HG03280 (cell line): Measurements from ENCODE around the gene GRIPAP1.

ENCODE experiments used
- ATAC-seq: cut with Tn5 transposase; IDR thresholded peaks from one replicate; pipeline ENCODE4 v1.9.1; 2021; ENCODE audit warnings: mild to moderate bottlenecking, moderate library complexity; ENCODE audit not compliant: unreplicated experiment

GRIPAP1 gene

GRCh38 chrX:48961585-48962091 lies 40.4 kb downstream of the GRIPAP1 start:
- ATAC-seq, result no peak

- no peak for ATAC-seq
Measured at GRCh38 chrX:48960291-48960690, 41.8 kb downstream of the GRIPAP1 start.

DNA sequence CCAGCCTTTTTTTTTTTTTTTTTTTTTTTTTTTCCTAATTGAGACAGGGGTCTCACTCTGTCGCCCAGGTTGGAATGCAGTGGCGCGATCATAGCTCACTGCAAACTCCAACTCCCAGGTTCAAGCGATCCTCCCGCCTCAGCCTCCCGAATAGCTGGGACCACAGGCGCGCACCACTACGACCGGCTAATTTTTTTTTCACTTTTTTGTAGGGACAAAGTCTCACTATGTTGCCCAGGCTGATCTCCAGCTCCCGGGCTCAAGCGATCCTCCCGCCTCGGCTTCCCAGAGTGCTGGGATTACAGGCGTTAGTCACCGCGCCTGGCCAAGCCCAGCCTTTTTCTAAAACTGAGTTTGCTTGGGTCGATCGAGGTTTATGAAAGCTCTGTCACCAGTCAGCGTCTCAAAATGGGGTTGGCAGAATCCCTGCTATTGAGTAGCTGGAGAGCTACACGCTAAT lies 43.4 kb downstream of the GRIPAP1 start:
- ATAC-seq, result no peak

DNA sequence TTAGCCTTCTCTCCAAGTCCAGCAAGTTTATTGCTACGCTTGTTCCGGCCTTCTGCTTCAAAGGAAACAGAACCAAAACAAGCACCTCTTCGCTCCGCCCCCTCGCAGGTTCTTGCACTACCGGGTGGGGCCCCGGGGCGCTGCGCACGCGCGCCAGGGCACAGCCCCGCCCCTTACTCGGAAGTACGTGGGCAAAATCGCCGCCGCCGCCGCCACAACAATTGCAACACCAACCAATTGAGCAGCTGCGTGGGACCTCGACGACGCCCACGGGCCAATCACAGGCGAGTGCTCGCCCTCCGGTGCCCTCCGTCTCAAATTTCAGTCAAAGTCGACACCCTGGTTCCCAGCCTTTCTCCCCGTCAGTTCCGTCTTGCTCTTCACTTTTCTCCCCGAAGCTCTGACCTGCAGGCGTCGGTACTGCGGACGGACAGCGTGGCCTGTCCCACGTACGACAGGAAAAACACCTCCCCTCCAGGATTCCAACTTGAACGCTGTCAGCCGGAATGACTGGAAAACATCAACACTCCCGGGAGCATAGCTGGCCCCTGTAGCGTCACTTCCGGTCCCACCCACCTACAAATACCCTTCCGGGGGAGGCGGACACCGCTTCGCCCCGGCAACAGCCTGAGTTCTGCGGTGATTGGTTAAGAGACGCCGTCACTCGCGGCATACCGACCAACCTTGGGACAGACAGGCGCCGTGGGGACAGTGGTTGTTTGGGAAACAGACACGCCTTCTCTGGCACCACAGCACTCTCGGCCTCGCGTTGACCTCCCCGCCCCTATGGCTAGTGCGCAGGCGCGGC lies 44.0 kb downstream of the GRIPAP1 start:
- peak; percentile 84 for ATAC-seq

- peak; percentile 34 for ATAC-seq
Measured at GRCh38 chrX:48957477-48957826, 44.6 kb downstream of the GRIPAP1 start, which contains the start of gene OTUD5. OTUD5 (minus strand) TSS chrX:48957607; CDS start chrX:48957570, 37 bp downstream.

DNA sequence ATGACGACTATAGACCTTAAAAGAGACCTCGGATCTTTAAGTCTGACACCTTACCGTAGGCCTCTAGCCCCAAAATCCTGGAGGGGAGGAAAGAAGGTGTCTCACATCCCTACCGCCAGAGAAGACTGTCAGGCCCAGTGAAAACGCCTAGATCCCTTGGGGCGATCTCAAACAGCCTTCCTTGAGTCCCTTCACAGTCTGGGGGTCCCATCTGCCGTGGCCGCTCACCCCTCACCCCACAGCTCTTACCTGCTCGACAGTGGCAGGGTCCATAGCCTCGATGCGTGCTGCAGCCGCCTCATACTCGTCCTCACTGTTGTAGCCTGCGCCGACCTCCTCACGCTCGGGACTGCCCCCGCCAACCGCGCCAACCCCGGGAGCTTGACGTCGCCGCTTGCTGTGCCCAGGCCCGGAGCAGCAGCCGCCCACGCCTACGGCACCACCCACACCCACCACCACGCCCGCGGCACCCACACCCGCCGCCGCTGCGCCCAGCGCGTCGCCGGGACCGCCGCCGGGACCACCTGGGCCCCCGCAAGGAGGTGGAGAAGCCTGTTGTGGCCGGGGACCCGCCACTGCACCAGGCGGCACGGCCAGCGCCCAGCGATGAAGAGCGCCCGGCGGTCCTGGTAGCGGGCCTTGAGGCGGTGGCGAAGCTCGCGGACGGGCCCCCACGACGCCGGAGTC lies 45.2 kb downstream of the GRIPAP1 start:
- no peak for ATAC-seq

DNA sequence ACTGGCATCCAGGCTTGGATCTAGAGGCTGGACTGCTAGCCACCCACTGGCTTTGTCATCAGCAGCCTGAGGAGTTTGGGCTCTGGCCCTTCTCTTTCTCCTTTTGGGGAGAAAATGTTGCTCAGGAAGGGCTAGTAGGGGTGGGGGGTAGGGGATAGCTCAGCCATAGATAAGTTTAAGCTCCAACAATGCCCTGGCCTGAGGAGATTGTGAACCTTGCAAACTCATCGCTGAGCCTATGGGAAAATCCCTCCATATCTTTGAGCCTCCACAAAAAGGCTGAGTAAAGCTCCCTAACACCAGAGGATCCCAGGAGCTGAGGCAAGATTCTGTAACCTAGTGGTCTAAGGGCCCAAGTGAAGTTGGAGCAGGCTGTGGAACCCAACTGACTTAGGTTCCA lies 53.5 kb downstream of the GRIPAP1 start:
- no peak for ATAC-seq

- ATAC-seq, result no peak
Measured at GRCh38 chrX:48945517-48946348, 56.3 kb downstream of the GRIPAP1 start.

DNA sequence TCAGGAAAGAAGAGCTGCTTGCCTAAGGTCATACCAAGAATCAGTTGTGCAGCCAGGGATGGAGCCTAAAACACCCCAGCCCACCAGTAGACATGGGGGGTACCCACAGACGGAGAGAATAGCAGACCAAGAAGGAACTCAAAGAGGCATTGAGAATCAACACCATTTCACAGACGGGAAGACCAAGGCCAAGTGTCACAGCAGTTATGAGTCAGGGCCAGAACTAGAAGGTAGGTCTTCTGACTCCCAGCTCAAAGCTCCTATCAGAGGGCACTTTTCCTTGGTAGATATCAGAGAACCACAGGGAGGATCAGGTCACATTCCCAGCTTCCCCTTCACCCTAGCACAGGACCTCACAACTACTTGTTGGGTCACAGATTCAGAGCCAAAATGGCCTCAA lies 59.2 kb downstream of the GRIPAP1 start:
- no peak for ATAC-seq

GRCh38 chrX:48940404-48940955 lies 61.6 kb downstream of the GRIPAP1 start:
- no peak for ATAC-seq

GRCh38 chrX:48939524-48940228 lies 62.4 kb downstream of the GRIPAP1 start:
- ATAC-seq, result no peak

GRCh38 chrX:48938721-48939425 lies 63.2 kb downstream of the GRIPAP1 start:
- ATAC-seq, result peak; percentile 44

DNA sequence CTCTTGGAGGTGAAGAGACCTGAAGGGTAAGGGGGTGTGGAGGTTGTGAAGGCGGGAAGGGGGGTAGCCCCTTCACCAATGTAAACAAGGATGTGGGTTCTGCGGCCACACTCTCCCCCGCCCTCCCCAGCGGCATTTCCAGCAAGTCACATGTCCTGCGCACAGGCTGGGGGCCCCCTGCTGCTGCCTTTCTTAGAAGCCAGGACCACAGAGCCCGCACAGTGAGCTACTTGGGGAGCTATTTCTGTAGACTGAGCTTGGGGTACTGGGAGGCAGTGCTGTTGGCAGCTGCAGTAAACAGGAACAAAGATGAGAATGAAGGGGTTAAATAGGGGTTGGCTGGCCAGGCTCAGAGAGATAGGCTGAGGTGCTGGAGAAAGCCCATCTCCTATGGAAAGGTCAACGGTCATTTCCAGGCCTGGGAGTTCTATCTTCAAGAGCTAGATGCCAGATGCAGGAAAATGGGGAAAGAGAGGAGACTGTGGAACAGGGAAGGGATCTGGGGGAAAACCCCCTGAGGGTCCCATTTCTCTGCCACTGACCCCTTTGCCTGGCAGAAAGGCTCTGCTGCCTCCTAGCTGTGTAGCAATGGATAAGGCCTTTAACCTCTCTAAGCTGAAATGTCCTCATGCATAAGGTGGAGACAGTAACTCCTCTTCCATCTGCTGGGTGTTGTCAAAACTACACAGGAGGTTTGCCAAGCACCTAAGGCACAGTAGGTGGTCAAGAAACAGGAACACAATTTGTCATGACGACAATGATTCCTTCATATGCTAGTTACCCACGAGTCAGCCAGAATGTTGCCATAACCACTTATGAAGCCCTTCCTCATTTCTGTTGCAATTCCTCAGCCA lies 64.8 kb downstream of the GRIPAP1 start:
- ATAC-seq, result peak; percentile 60

- ATAC-seq, result no peak
Measured at GRCh38 chrX:48936429-48937053, 65.5 kb downstream of the GRIPAP1 start.

GRCh38 chrX:48935301-48935670 lies 66.8 kb downstream of the GRIPAP1 start:
- no peak for ATAC-seq

- no peak for ATAC-seq
Measured at GRCh38 chrX:48934581-48935300, 67.3 kb downstream of the GRIPAP1 start.

- ATAC-seq, result no peak
Measured at GRCh38 chrX:48933757-48934156, 68.3 kb downstream of the GRIPAP1 start.
